ENCODE data around the gene PI4KA. TPM values are rescaled to one million over a fixed set of nuclear protein-coding genes. Genes with fewer than 3 reads are reported as not detected.

Gene PI4KA
- polyA plus RNA-seq, 1 of the 3 experiments (the other 2 are of a cell fraction) = 30.0 TPM

- no peaks in the 10 kb centered on the region for H3K9me3 ChIP-seq
- no peaks in the 10 kb centered on the region; the same call in 1 of the 2 replicates for H3K79me2 ChIP-seq (ENCODE audit: insufficient read depth)
- TF ChIP-seq EZH2phosphoT487 (IDR thresholded peaks at IDR 0.05; ENCODE audit: borderline replicate concordance, low read depth) (no peak), FOXJ3 (CRISPR knock-in tag; IDR thresholded peaks at IDR 0.05) (0 out of 2 replicates have a peak, but pooled peaks have one; percentile 23), EP300 (IDR thresholded peaks at IDR 0.05; ENCODE audit: borderline replicate concordance in 1 of 2, low read depth in 1 of 2, low read length in 1 of 2) (peak in 1 of 2 experiments; percentile 28; a peak in 1 of 4 replicates)
- no peaks in the 10 kb centered on the region for H4K20me1 ChIP-seq (ENCODE audit: insufficient read depth)
- peak overlapping the region in 1 of 2 experiments; percentile 77; a peak in 2 of 4 replicates for H3K27ac ChIP-seq (ENCODE audit: low read depth in 2 of 2, low read length in 1 of 2)
- no peak overlapping the region for H3K9ac ChIP-seq
- WGBS (ENCODE audit: low lambda C conversion rate) = 74% methylated on average over 2 of the region's 10 CpGs
- H3K4me3 ChIP-seq (ENCODE audit: low read depth in 2 of 2, low read length in 1 of 2) = no peak overlapping the region
- peaks cover 23 to 70% of the 10 kb centered on the region in 2 experiments for H3K36me3 ChIP-seq (replicated peaks in 1 of 2; ENCODE audit: control insufficient read depth in 1 of 2, insufficient read depth in 2 of 2, low read length in 1 of 2)
- H3F3A ChIP-seq (replicated peaks; ENCODE audit: insufficient read depth) = no peaks in the 10 kb centered on the region
- H2AFZ ChIP-seq (ENCODE audit: low read depth) = no peak overlapping the region
- CTCF ChIA-PET = interaction anchor here (1.0 to 6.8 kb wide), 2 partner anchors 14 to 36 kb away, joined by 4 to 43 read pairs; no protein-coding TSS in a partner anchor
- POLR2A ChIA-PET = no interaction called here
- peaks cover 0 to 15% of the 10 kb centered on the region in 2 experiments; a peak in 1 of 4 replicates for H3K4me1 ChIP-seq (ENCODE audit: control insufficient read depth in 1 of 2, insufficient read depth in 2 of 2, low read depth in 1 of 2, low read length in 1 of 2)
- H3K9me2 ChIP-seq = no peaks in the 10 kb centered on the region
- no peaks in the 10 kb centered on the region for H3K27me3 ChIP-seq (ENCODE audit: insufficient read depth)
- DNase-seq = peak; percentile 64
- no peak overlapping the region for H3K4me2 ChIP-seq
These were observed 59.6 kb downstream of the PI4KA start for GRCh38 chr22:20798974-20799373.

- Histone ChIP-seq H3K9me2 (no peaks in the 10 kb centered on the region), H3K9me3 (no peaks in the 10 kb centered on the region), H3K4me3 (ENCODE audit: low read depth in 2 of 2, low read length in 1 of 2) (no peak overlapping the region), H3K4me1 (ENCODE audit: control insufficient read depth in 1 of 2, insufficient read depth in 2 of 2, low read depth in 1 of 2, low read length in 1 of 2) (peaks cover 0 to 15% of the 10 kb centered on the region in 2 experiments; a peak in 1 of 4 replicates), H3K27me3 (ENCODE audit: insufficient read depth) (no peaks in the 10 kb centered on the region), H3K4me2 (no peak overlapping the region), H3F3A (replicated peaks; ENCODE audit: insufficient read depth) (no peaks in the 10 kb centered on the region), H3K27ac (ENCODE audit: low read depth in 2 of 2, low read length in 1 of 2) (peak overlapping the region in 1 of 2 experiments; percentile 77; a peak in 1 of 4 replicates), H3K9ac (no peak overlapping the region), H2AFZ (ENCODE audit: low read depth) (no peak overlapping the region), H3K36me3 (replicated peaks in 1 of 2; ENCODE audit: control insufficient read depth in 1 of 2, insufficient read depth in 2 of 2, low read length in 1 of 2) (peaks cover 23 to 68% of the 10 kb centered on the region in 2 experiments), H4K20me1 (ENCODE audit: insufficient read depth) (no peaks in the 10 kb centered on the region), H3K79me2 (ENCODE audit: insufficient read depth) (no peaks in the 10 kb centered on the region; the same call in 1 of the 2 replicates)
- ChIA-PET POLR2A (no interaction called here), CTCF (interaction anchor here (1.0 to 6.8 kb wide), 2 partner anchors 14 to 36 kb away, joined by 4 to 43 read pairs; no protein-coding TSS in a partner anchor)
- WGBS (ENCODE audit: low lambda C conversion rate) = 84% methylated on average over 5 of the region's 5 CpGs
- no peak for TF ChIP-seq JUND (IDR thresholded peaks at IDR 0.05)
- TF ChIP-seq RAD21 (IDR thresholded peaks at IDR 0.05; ENCODE audit: low read length) = no peak
- TF ChIP-seq USF1 (IDR thresholded peaks at IDR 0.05; ENCODE audit: borderline replicate concordance, low read depth) = no peak
- TF ChIP-seq MAX (IDR thresholded peaks at IDR 0.05; ENCODE audit: low read depth) = no peak
- TF ChIP-seq MEF2A (IDR thresholded peaks at IDR 0.05; ENCODE audit: borderline replicate concordance, low read depth) = no peak
- no peak for TF ChIP-seq FOXJ3 (CRISPR knock-in tag; IDR thresholded peaks at IDR 0.05)
- DNase-seq = no peak
These were observed 60.4 kb downstream of the PI4KA start for GRCh38 chr22:20798218-20798617.

GRCh38 chr22:20796731-20797130 is 61.9 kb downstream of the PI4KA start:
- Histone ChIP-seq H3K36me3 (replicated peaks in 1 of 2; ENCODE audit: control insufficient read depth in 1 of 2, insufficient read depth in 2 of 2, low read length in 1 of 2) (peaks cover 15 to 65% of the 10 kb centered on the region in 2 experiments), H3K9me2 (no peaks in the 10 kb centered on the region)

More at GRCh38 chr22:20796731-20797130, 61.9 kb downstream of the PI4KA start:
- TF ChIP-seq MXI1 (IDR thresholded peaks at IDR 0.05; ENCODE audit: low read depth, low read length) (no peak), TEAD4 (IDR thresholded peaks at IDR 0.05; ENCODE audit: borderline replicate concordance, insufficient read depth) (no peak), FOXM1 (IDR thresholded peaks at IDR 0.05; ENCODE audit: low read depth) (no peak)
- 88% methylated on average over 8 of the region's 8 CpGs for WGBS (ENCODE audit: low lambda C conversion rate)
- no peaks in the 10 kb centered on the region for H3K9me3 ChIP-seq
- no peaks in the 10 kb centered on the region for H3F3A ChIP-seq (replicated peaks; ENCODE audit: insufficient read depth)
- H3K27ac ChIP-seq (ENCODE audit: low read depth in 2 of 2, low read length in 1 of 2) = no peak overlapping the region
- no peaks in the 10 kb centered on the region for H3K27me3 ChIP-seq (ENCODE audit: insufficient read depth)
- ChIA-PET POLR2A (no interaction called here), CTCF (interaction anchor here (6.8 kb wide), 1 partner anchor 12 kb away, joined by 43 read pairs; no protein-coding TSS in a partner anchor)
- no peaks in the 10 kb centered on the region for H4K20me1 ChIP-seq (ENCODE audit: insufficient read depth)
- H3K4me1 ChIP-seq (ENCODE audit: control insufficient read depth in 1 of 2, insufficient read depth in 2 of 2, low read depth in 1 of 2, low read length in 1 of 2) = peaks cover 0 to 15% of the 10 kb centered on the region in 2 experiments; a peak in 1 of 4 replicates
- no peak overlapping the region for H3K9ac ChIP-seq
- H3K79me2 ChIP-seq (ENCODE audit: insufficient read depth) = no peaks in the 10 kb centered on the region; the same call in 1 of the 2 replicates
- DNase-seq = no peak
- H2AFZ ChIP-seq (ENCODE audit: low read depth) = no peak overlapping the region
- no peak overlapping the region for H3K4me3 ChIP-seq (ENCODE audit: low read depth in 2 of 2, low read length in 1 of 2)
- no peak overlapping the region for H3K4me2 ChIP-seq

Data from SK-N-SH (cell line).